ENCODE measurements around the gene CDH23.

The CDH23 gene

DNA sequence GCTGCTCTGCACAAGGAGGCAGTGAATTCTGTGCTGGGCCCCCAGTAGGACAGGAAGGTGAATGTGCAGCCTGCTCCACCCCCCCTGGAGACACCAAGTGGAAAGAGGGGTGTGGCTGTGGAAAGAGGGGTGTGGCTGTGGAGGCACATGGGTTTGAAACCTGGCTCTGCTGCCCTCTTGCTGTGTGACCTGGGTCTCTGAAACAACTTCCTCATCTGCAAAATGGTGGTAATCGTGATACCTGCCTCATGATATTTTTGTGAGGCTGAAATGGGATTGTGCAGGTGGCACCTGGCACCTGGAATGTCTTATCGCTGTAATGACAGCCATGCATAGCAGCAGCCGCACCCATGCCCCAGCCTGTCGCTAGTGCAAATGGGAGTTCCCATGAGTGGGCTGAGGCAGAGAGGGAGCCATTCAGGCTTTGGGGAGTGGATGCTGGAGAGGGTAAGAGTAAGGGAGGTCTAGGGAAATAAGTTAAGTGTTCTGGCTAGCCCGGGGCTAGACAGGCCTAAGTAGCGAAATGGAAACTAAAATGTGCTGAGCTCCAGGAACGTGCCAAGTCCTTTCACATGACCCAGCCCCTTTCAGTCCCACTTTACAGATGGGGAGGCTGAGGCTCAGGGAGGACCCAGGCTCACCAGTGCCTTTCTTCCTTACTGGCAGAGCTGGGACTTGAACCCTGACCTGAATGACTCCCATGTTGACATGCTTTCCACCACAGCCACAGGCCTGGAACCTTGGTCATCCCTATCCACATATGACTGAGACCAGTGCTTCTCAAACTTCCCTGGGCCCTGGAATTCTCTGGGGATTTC, 287.8 kb downstream of the CDH23 start:
- DNase-seq (ENCODE audit: low read depth, low spot score), result no peak

DNA sequence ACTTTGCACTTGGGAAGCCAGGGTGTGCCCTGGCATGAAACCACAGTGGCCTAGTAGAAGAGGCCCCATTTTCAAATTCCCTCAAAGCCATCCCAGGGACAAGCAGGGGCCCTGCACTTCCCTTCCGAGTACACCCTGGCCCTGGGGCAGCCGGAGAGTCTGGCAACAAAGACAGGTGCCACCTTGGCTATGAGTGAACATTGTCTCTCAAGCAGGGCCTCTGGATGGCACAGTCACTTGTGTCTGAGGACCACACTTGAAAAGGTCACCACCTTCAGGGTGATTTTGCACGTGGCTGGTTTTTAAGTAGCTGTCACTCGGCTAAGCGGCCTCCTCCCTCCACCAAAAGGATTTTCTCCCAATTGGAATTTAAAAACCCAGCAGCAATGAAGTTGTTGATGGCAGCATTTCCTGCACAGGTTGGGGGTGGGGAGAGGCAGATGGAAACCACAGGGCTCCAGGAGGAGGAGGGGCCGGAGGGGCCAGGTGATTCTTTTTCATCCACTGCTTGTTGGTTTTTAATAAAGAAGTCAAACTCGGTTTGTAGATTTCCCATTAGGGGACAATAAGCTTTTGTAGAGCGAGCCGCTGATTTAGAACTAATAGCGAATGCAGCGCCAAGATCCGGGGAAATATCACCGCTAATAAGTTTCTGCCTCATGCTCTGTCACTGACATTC, 289.0 kb downstream of the CDH23 start:
- no peak for DNase-seq (ENCODE audit: low read depth, low spot score)

DNA sequence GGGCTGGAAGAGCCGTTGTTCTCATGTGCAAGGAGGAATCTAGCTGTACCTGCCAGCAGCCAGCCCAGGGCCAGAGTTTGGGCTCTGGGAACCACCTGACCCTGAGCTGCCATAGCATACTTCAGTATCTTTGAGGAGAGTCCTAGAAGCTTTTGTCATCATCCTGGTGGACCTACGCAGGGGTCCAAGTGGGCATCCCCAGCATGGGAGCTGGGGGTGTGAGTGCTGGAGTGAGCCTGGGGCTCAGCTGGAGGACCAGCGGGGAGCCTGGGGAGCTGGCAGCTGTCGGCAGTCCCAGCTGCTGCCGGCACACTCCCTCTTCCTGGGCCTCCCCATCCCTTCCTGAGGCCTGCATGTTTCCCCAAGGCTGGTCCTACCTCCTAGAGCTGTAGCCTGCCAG, 290.4 kb downstream of the CDH23 start:
- DNase-seq (ENCODE audit: low read depth, low spot score), result no peak

DNA sequence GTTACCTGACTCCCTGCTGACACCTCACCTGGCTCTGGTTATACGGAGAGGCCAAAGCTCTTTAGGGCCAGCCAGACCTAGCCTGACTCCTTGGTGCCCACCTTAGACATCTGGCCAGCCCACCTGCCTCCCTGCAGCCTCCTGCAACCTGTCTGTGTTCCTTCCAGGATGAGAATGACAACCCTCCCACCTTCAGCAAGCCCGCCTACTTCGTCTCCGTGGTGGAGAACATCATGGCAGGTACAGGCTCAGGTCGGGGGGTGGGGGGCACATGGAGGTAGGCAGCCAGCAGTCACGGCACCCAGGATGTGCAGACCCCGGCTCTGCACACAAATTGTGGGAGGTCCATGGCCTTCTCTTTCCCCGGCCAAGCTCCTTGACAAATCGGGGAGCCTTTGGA, 290.8 kb downstream of the CDH23 start:
- DNase-seq (ENCODE audit: low read depth, low spot score), result no peak

DNA sequence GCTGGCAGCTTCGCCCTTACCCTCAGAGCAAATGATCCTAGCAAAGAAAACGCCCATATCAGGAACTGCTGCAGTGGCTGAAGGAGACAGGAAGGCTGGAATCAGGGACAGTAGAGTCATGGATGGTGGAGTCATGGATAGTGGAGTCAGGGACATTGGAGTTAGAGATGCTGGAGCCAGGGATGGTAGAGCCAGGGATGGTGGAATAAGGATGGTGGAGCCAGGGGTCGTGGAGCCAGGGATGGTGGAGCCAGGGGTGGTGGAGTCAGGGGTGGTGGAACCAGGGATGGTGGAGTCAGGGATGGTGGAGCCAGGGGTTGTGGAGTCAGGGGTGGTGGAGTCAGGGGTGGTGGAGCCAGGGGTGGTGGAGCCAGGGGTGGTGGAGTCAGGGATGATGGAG, 291.5 kb downstream of the CDH23 start:
- no peak for DNase-seq (ENCODE audit: low read depth, low spot score)

DNA sequence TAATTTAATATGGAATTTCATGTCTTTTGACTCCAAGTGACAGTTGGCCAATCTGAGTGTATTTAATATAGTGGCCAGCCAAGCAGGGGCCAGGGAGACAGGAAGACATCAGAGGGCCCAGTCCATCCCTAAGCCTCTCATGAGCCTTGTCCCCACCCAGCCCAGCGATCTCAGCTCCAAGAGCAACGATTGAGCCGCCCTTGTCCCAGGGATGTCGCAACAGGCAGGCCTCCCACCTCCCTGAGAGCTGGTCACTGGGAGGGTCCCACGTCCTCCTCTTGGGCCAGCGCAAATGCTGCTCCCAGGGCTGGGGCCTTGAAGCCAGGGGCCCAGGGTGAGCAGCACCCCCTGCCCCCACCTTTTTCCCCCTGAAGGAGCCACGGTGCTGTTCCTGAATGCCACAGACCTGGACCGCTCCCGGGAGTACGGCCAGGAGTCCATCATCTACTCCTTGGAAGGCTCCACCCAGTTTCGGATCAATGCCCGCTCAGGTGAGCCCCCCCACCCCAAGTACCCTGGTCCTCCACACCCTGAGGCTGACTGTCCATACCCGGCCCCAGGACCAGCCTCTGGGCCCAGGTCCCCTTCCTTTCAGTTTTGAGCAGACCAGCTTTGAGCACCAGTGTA, 293.5 kb downstream of the CDH23 start:
- DNase-seq (ENCODE audit: low read depth, low spot score), result no peak

DNA sequence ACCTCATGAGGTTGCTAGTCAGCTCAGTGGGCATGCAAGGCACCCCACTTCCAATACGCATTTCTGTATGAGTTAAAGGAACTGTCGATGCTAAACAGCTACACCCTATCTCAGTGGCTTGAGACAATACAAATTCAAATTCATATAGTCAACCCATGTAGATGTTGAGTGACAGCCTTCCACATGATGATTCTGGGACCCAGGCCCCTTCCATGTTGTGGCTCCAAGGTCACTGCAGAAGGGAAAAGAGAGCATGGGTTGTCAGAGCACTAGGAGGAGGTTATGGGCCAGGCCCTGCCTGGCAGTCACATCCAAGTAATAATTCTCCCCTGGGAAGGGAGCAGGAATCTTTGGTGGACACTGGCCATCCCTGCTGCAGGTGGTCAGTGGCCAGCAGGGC, 294.7 kb downstream of the CDH23 start:
- DNase-seq (ENCODE audit: low read depth, low spot score), result no peak

DNA sequence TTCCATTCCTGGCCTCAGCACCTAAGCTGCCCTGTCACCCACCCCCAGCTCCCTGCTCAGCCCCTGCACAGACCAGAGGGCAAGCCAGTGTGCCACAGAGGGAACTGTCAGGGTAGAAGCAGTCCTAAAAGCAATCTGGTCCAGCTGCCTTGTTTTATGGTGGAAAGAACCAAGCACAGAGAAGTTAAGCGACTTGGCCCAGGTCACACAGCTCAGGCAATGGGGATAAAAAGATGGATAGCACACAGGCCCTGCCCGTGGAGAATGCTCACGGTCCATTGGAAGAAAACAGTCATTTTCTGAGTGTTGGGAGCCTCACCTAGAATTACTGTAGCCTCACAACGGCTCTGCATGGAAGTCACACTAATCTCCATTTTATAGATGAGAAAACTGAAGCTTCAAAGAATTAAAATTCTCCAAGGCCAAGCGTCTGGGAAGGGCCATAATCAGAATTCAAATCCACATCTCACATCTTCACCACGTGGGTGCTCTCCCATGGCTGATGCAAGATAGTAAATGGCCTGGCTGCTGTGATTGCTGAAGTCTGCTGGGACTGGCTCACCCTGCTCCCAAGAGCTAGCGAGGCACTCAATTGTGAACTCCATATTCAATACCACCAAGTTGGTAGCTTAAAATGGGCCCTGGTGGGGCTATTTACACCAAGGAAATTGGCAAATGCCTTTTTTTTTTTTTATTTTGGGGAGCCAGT, 296.0 kb downstream of the CDH23 start:
- no peak for DNase-seq (ENCODE audit: low read depth, low spot score)

DNA sequence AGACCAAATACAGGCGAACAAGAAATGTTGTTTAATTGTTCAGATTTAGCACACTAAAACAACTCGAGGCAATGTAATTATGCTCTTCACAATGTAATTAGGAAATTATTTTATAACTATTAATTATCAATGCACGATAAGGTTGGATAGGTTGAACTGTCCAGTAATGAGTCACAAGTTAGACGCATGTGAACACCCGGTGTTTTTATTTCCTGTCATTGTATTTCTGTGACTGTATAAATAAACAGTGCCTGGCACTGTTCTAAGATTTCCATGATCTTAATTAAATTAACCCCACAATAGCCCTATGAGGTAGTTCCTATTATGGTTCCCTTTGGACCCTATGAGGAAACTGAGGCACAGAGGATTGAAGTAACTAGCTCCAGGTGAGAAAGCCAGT, 296.7 kb downstream of the CDH23 start:
- no peak for DNase-seq (ENCODE audit: low read depth, low spot score)

DNA sequence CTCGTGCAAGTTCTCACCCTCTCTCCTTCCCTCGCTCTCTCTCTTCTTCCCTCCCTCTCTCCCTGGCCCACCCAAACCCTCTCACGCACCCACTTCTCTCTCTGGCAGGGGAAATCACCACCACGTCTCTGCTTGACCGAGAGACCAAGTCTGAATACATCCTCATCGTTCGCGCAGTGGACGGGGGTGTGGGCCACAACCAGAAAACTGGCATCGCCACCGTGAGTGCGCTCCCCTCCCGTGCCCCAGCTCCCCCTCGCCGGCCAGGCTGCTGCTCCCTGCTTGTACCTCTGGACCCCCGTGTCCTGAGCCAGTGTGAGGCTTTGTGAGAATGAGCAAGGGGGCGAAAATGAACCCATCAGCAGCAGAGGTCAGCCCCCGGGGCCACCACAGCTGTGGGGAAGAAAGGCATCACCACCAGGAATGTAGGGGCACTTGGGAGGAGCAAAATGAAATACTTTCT, 297.4 kb downstream of the CDH23 start:
- DNase-seq (ENCODE audit: low read depth, low spot score), result no peak

DNA sequence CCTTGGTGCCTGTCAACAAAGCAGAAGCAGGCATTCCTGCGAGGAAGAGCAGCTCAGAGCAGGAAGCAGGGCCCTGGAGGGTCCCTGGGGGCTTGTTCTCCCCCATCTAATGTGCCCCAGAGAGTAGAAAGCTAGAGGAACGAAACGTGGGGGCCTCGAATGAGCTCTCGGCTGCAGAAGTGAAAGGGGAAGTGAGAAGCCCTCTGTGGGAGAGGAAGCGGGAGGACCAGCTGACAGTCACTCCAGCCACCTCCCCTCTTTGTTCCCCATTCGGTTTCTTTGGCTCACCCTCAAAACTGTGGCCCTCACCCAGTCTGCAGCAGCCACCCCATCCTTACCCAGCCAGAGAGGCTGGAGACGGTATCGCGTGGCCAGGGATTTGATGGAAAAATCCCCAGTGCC, 297.8 kb downstream of the CDH23 start:
- DNase-seq (ENCODE audit: low read depth, low spot score), result no peak

DNA sequence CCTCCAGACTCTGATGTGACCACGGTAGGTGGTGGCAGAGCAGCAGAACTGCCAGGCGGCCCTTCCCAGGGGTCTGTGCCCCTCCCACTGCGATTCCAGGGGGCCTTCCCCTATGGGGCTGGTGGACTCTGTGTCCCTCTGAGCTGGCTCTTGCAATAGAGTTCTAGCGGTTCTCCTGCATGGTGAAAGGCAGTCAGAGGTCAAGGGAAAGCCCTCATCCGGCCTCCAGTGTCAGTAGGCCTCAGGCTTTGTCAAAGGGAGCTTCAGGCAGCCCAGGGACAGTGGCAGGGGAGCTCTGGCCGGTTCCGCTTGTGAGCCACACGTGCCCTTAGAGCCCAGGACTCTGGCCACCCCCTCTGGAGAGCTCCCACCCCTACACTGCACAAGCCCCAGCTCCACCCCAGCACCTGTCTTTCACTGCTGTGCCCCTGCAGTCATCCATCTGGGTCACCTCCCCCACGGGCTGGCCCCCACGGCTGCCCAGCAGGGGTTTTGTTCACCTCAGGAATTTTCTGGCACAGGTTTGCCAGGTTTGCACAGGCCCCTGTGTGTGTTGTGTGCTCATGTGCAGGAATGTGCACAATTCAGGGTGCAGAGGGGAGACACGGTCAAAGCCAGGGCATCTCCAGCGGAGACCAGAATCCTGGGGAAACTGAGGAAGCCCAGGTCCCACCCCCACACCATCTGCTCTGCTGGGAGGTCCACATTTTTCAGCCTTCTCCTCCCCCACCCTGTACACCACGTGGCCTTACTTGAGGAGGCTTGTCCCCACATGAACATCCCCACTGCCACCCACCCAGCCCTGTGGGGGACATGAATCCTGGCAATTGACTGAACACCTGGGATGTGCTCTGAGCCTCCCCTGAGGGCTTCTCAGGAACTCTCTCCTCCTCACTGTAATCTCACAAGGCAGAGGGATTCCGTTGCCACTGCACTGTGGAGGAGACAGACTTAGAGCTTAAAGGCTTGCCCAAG, 299.1 kb downstream of the CDH23 start:
- DNase-seq (ENCODE audit: low read depth, low spot score), result no peak

DNA sequence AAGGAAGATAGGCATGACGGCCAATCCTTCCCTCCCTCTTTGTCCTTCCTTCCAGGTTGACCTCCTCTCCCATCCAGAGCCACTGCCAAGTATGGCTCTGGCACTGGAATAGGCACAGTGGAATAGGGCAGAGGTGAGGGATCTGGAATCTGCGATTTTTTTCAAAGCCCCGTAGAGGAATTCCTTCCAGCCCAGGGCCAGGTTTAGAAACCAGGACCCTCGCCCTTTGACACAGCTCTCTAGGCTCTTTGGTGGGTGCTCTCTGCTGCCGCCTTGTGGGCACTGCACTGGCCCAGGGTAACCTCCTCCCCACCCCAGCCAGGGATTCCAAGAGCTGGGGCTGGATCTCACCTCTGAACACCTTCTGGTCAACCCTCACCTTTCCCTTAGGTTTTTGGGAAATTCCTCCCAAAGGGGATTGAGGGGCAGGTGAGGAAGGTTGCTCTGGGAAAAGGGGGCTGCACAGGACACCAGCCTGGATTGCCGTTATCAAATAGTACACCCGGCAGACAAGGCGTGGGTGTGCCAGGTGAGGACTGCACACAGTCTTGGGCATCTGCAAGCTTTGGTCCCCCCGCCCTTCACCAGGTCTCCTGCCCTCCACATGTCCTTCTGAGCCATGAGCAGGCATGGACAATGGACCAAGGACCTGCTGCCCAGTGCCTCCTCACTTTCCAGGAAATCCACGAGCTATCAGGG, 300.1 kb downstream of the CDH23 start:
- DNase-seq (ENCODE audit: low read depth, low spot score), result peak; percentile 28

DNA sequence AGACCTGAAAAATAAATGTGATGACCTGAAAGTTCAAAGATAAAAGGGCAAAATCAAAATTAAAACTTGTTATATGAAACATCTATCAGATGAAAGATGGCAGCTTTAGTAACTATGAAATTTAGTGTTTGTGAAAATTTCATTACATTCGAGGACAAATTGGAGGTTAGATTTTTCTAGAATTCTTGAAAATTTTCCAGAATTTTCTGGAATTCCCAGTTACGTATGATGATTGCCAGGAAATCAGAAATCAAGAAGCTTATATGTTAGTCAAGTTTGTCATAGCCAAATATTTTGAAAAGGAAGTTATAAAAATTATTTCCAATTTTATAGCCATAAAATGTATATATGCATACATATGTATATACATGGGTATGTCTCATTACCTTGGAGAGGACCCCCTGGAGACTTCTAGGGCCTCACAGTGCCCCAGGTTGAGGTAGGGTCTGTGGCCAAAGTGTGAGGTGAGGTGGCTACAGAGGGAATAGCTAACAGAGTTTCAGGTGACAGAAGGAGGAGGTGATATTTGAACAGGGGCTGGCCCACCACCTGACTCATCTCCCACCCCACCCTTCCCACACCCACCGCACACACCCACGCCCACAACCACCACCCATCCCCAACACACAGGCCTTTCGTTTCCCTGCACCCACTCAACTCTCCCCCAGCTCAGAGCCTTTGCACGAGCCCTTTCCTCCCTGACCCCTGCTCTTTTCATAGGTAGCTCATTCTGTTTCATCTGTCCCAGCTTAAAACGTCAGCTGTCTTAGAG, 301.4 kb downstream of the CDH23 start:
- no peak for DNase-seq (ENCODE audit: low read depth, low spot score)

DNA sequence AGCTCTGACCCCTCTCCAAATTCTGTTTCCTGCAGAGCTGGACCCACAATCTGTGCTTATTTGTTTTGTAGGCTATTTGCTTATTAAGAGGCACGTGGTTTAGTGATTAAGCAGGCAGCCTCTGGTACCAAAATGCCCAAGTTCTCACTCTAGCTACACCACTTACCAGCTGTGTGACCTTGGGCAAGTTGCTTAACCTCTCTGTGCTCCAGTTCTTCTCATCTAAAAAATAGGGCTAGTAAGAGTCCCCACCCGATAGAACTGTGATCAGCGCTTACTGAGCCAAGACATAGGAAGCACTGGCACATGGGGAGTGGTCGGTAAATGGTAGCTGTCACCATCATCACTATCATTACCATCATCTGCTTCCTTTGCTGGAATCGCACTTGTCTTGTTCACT, 302.0 kb downstream of the CDH23 start:
- no peak for DNase-seq (ENCODE audit: low read depth, low spot score)

DNA sequence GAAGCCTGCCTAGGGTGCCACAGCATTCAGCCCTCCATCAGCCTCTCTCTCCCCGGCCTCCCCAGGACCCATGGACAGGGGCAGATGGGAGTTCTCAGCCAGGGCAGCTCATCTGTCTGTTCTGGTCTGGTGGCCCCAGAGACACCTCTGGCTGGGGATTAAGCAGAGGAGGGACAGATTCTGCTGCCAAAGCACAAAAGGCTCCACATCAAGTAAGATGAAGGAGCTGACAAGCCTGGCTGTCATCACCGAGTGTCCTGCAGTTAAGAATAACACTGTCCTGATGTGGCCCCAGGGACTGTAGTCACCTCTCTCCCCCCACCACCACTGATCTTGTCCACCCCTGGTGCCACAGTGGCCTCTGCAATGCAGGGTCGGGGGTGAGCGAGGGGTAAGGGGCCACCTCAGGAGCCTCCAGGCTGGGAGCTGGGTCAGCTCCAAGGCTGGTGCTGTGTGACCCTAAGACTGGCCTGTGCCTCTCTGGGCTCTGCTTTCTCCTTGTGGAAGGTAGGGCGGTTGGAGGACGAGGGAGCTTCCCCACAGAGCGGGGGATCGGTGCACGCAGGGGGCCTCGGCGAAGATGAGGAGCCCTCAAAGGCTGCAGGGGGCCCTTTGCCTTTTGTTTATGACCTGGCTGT, 304.1 kb downstream of the CDH23 start:
- no peak for DNase-seq (ENCODE audit: low read depth, low spot score)

DNA sequence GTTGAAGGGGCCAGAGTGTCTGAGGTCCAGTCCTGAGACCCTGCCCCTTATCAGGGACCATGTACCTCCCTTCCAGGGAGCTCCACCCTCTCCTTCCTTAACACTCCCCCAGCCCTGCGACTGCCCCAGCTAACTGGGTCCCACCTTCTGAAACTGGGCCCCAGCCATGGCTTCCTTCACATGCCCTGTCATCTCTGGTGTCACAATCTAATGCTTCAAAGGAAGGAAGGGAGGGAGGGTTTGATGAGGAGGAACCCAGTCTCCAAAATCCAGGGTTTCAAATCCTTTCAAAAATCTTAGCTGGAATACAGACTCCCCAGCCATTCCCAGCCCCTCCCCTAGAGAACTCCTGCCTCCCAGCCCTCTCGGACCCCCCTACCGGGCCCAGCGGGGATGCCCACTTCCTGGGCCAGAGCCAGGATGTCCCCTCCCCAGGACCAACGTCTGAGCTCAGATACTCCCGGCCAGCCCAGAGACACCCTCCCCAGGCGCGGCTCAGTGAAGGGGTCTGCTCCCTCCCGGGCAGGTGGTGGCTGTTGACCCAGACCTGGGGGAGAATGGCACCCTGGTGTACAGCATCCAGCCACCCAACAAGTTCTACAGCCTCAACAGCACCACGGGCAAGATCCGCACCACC, 304.9 kb downstream of the CDH23 start:
- DNase-seq (ENCODE audit: low read depth, low spot score), result no peak

DNA sequence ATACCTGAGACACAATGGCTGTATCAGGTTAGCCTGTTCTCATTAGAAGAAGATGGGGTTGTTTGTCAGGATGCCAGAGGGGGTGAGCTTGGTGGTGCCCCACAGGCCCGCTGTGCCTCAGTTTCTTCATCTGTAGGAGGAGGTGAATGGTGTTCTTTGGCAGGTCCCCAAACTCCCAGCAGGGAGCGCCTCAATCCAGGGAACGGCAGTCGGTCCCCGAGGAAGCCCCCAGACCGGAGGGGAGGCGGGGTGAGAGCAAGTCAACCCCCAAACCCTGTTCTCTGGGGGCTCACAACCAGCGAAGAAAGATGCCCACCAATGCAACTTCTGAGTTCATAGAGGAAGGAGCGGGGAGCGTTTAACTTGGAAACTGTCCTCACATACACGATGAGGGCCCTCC, 306.9 kb downstream of the CDH23 start:
- no peak for DNase-seq (ENCODE audit: low read depth, low spot score)

DNA sequence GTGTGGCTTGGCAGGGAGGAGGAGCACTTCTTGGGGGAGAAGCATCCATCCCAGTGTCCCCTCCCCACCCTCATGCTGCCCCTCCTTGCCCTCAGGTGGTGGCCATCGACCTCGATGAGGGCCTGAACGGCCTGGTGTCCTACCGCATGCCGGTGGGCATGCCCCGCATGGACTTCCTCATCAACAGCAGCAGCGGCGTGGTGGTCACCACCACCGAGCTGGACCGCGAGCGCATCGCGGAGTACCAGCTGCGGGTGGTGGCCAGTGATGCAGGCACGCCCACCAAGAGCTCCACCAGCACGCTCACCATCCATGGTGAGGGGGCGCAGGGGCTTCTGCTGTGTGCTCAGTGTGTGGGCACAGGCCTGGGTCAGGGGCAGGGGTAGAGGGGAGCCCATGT, 308.1 kb downstream of the CDH23 start:
- DNase-seq (ENCODE audit: low read depth, low spot score), result no peak

Measured in activated CD4-positive, CD25-positive, alpha-beta regulatory T cell treated with anti-CD3 and anti-CD28 coated beads, Interleukin-2, amount 50 U/mL, for 16 hours (primary cell).